H1 (cell line): ENCODE data around the gene TRABD2B. TPM values are rescaled to one million over a fixed set of nuclear protein-coding genes. Genes with fewer than 3 reads are reported as not detected.

Source experiments
- CBX8 ChIP-seq: fragments of 300-800, 300-1000 bp; sonication (generic); IDR thresholded peaks from 2 replicates; pipeline ENCODE4 v1.7.1; 2016; ENCODE audit warnings: low read depth, low read length, borderline replicate concordance
- CHD1 ChIP-seq: IDR thresholded peaks from 2 replicates; pipeline ENCODE4 v1.6.1; 2012; ENCODE audit warnings: low read depth, low read length, improper control_type of control experiment
- CHD2 ChIP-seq: IDR thresholded peaks from 2 replicates; pipeline ENCODE4 v1.6.1; 2012; ENCODE audit warnings: low read length, improper control_type of control experiment
- KDM4A ChIP-seq: IDR thresholded peaks from one replicate; pipeline ENCODE4 v1.7.1; 2012; ENCODE audit warnings: low read depth, mild to moderate bottlenecking, moderate library complexity, low read length, inconsistent platforms; ENCODE audit not compliant: severe bottlenecking
- POLR2AphosphoS5 ChIP-seq: IDR thresholded peaks from 2 replicates; pipeline ENCODE4 v1.6.1; 2011; ENCODE audit warnings: low read depth, low read length
- RXRA ChIP-seq: IDR thresholded peaks from 2 replicates; pipeline ENCODE4 v1.6.1; 2011; ENCODE audit warnings: low read depth, mild to moderate bottlenecking, low read length, moderate library complexity; ENCODE audit not compliant: insufficient read depth
- ZNF274 ChIP-seq: IDR thresholded peaks from 2 replicates; pipeline ENCODE4 v1.7.0; 2012; ENCODE audit warnings: low read length, borderline replicate concordance; ENCODE audit errors: extremely low read depth
- polyA plus RNA-seq, 7 experiments: library from polyadenylated mRNA; depleted of rRNA in 3 of 7; stranded (reverse) in 5 of 7; unstranded in 2 of 7; fragments of >200 nt in 5 of 7; fragments of 200-250 nt in 2 of 7; gene quantifications; 1 replicate in 5 of 7; 2 replicates in 1 of 7; 4 replicates in 1 of 7; pipeline versions ENCODE4 v1.2.1 to v1.2.3, GENCODE V29; 2011 to 2013; ENCODE audit warnings: missing spikeins in 2 of 7, mixed read lengths in 2 of 7
- total RNA-seq: library from RNA; stranded (reverse); fragmentation: NEBNext Ultra II Directional; extraction: Animal tissue kit (Norgen Biotek cat#: 25700); gene quantifications from 2 replicates; pipeline ENCODE4 v1.2.1, GENCODE V29; 2021

Gene TRABD2B
- total and polyA plus RNA-seq, 2 of the 8 experiments (the other 6 are each of a cell fraction or from before 2014, with no cell fraction given): 0.95 to 3.4 TPM

DNA sequence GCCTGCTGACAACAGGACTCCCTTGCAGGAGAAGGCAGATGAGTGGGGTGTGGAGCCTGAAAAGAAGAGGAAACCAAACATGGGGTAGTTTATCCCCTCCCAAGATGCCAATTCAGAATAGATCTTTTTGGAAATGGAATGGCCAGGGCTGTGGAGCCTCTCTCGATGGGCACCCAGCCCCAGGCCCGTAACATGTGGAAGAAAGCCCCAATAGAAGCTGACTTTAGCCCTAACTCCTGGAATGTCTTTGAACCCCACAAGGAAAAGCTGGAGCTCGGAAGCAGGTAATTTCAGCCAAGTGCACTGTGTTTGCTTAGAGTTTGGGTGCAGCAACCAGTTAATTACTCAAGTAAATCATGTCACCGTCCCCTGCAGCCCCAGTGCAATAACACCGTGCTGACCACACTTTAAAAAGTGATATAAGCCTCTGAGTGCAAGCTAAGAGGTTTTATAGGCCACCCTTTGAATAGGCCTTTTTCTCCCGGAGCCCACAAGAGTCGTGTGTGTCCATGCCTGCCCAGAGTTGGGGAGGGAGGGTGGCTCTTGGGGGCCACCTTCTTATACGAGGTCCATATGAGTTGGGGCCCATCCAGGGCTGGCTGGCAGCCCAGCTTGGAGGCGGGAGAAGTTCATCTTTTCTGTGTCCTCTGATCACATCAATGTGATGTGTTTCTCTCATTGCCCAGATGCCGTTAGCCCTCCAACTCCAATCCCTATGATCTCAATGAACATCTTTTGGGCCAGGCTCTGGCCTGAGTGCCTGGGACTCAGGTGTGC lies 153.2 kb downstream of the TRABD2B start (continued):
- TF ChIP-seq CBX8 (no peak), KDM4A (no peak), POLR2AphosphoS5 (no peak), ZNF274 (no peak), CHD2 (no peak), RXRA (no peak), CHD1 (no peak)
